ENCODE data around the gene WDR7.

The WDR7 gene

DNA sequence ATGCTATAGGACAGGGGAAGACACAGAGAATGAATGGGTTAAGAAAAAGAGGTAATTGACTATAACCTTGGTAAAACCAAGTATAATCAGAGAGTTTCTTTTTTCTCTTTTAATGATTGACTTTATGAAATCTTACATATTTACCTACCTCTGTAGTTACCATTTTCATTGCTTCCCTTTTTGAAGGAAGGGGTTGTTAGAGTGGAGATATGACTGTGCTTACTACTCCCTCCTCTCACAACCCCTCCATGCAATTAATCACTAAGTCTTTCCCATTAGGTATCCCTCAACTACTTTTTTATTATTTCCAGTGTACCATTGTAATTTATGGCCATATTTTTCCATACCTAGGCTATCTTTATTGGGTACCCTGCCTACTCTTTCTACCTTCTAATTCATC lies 71.4 kb downstream of the WDR7 start:
- no peak for DNase-seq (ENCODE audit: low read depth)

DNA sequence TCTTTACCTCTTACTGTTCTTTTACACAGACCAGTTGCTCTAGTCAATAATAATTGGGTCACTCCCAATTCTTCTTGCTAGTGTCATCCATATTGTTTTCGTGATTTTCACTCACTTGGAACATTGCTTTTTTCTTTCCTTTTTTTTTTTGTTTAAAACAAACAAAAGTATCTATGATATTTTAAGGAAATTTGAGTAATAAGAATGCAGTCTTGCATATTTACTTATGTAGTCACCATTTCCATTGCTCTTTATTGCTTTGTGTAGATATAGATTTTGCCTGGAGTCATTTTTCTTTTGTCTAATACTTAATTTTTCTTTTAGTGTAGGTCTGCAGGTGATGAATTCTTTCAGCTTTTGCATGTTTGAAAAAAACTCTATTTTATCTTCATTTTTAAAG lies 71.9 kb downstream of the WDR7 start:
- no peak for DNase-seq (ENCODE audit: low read depth)

DNA sequence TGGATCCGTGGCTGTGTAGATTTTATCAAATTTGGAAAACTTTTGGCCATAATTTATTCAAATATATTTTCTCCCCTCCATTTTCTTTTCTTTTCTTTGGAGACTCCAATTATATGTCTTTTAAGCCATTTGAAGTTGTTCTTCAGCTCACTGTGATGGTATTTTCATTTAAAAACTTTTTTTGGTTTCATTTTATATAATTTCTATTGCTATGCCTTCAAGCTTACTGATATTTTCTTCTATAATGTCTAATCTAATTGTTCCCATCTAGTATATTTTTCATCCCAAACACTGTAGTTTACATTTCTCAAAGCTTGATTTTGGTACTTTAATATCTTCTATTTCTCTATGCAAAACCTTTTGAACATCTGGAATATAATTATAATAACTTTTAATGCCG lies 72.5 kb downstream of the WDR7 start:
- DNase-seq (ENCODE audit: low read depth): no peak

DNA sequence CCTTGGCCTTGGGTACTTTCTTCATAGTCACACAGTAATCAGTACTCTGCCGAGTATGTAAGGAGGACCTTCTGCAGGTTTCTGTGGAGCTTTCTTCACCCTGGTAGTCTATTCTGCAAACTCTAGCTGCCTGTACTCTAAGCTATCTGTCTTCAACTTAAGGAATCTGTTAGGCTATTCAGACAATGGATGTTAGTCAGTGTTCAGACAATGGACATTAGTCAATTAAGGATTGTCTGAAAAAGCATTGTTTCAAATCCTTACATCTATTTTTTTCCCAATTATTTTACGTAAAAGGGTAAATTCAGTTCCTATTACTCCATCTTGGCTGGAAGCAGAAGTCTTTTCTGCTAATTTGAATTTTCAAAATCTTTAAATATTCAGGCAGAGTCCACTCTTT lies 75.7 kb downstream of the WDR7 start:
- DNase-seq (ENCODE audit: low read depth): no peak

DNA sequence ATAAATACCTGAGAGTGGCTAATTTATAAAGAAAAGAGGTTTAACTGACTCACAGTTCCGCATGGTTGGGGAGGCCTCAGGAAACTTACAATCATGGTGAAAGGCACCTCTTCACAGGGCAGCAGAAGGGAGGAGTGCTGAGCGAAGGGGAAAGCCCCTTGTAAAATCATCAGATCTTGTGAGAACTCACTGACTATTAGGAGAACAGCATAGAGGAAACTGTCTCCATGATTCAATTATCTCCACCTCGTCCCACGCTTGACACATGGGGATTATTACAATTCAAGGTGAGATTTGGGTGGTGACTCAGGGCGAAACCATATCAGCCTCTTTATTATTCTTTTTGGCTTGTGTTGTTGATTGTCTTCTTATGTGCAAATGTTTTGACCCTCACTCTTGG lies 76.2 kb downstream of the WDR7 start:
- DNase-seq (ENCODE audit: low read depth): no peak

DNA sequence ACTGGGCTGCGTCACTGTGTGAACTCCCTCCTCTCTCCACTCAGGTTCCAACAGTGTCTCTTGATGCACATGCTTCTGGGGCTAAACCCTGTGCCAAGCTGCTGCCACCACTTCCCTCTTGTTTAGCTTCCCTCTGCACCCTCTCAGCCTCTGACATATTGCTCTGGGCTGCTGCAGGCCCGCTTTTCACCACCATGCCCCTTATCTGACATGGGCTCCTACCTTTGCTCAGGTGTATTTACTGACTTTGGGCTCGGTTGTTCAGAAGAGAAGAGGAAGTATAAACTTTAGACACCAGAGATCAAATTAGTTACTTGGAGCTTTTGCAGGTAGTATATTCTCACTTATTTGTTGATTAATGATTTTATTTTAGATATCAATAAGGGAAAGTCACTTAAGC lies 77.6 kb downstream of the WDR7 start:
- DNase-seq (ENCODE audit: low read depth): no peak

DNA sequence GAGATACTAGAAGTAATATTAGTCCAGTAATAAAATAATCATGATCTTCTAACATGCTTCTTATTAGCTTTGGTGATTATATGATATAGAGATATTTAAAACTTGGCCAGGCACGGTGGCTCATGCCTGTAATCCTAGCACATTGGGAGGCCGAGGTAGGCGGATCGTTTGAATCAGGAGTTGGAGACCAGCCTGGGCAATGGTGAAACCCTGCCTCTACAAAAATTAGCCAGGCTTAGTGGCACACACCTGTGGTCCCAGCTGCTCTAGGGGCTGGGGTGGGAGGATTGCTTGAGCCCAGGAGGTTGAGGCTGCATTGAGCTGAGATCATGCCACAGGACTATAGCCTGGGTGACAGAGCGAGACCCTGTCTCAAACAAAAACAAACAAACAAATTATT lies 87.0 kb downstream of the WDR7 start:
- no peak for DNase-seq (ENCODE audit: low read depth)

DNA sequence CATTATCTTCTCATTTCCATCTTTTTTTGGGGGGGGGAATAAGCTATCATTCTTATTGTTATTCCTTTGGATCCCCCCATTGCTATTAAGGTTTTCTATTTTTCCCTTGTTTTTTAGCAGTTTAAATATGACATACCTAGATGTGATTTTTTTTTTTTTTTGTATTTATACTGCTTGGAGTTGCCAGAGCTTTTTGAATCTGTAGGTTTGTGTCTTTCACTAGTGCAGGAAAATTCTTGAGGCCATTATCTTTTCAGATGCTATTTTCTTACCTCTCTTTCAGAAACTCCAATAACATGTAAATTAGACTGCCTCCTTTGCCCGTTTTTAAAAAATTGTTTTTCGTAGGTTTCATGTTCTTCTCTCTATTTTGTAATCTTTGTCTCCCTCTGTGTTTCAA lies 88.6 kb downstream of the WDR7 start:
- DNase-seq (ENCODE audit: low read depth): no peak

DNA sequence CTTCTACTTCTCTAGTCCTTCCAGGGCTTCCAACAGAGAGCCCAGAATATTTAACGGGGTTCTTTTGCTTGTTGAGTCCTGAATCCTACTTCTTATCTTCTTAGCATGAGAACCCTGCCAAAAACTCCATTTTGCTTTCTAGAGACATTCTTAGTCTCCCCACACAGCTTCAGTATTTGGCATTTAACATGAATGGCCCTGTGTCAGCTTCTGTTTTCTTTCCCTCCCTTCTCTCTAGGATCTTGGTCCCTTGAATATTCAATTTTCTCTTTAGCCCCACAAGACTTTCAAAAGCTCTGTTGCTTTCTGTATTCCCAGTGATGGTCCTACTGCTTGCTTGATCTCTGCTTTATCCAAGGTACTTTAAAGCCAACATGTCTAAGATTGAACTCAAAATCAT lies 89.5 kb downstream of the WDR7 start:
- no peak for DNase-seq (ENCODE audit: low read depth)

DNA sequence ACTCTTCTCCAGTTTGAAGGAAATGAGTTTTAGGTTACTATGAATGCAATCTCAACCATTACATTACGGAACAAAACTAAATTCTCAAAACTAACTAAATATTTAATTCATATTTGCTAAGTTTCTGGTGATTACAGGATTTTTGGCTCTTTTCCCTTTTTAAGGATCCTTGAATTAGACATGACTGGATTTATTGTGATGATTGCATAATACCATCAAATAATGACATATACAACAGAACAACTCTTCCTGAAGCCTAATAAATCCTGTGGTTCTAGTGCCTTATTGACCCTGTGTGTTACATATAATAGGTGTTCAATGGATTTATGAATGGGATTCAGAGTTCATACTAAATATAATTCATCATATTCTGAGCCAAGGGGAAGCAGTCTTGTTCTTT lies 90.5 kb downstream of the WDR7 start:
- no peak for DNase-seq (ENCODE audit: low read depth)

DNA sequence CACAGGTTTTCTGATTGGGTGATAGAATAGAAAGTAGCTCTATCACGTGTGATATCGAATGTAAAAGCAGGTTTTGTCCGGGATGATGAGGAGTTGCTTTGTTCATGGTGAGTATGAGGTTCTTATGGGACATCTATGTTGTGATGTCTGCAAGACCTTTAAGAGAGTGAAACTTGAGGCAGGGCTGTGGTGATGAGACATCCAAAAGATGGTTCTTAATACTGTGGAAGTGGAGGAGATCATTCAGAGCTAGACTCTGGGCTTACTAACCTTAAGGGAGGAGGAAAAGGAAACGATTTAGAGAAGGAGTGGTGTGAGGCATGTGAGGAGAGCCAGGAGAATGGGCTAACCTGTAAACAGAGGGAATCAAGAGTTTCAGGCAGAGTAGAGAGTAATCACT lies 92.0 kb downstream of the WDR7 start:
- no peak for DNase-seq (ENCODE audit: low read depth)

DNA sequence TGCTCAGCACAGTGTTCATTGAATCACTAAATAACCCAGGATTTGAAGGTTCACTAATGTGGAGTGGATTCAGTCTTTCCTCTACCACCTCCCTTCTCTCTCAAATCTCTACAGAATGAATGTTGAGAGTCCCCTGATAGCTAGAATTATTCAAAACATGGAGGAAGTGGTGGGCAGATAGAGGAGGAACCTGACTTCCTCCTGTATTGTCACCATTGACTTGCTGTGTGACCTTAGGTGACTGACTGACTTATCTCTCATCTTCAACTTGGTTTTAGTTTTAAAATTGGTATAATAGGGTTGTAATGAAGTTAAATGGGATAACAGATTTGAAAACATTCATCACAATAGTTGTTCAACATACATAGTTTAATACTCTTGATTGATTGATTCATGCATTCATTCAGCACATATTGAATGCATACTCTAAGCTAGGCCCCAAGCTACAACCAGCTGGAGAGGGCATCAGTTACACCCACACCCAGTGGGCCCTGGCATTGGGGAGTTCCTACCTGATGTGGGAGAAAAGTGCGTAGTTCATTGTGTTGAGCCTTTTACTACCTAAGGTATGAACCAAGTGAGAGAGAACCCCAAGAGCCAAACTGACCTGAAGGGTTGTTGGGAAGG lies 96.0 kb downstream of the WDR7 start:
- DNase-seq (ENCODE audit: low read depth): no peak

DNA sequence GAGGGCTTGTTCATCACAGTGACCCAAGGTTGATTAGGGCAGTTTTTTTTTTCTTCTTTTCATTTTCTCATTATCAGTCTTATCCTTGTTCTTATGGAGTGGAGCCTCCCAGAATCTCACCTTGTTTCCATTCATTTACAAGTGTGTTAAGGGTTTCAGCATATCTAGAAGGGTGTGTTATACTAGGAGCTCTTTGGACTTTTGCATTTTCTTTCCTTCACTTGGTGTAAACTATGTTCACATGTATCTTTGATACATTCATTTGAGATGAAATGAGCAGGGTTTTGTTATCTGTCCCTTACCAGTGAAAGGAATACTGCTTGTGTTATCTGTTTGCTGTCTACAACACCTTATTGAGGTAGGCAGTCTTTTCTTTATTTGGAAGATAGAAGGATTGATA lies 96.7 kb downstream of the WDR7 start:
- DNase-seq (ENCODE audit: low read depth): no peak

DNA sequence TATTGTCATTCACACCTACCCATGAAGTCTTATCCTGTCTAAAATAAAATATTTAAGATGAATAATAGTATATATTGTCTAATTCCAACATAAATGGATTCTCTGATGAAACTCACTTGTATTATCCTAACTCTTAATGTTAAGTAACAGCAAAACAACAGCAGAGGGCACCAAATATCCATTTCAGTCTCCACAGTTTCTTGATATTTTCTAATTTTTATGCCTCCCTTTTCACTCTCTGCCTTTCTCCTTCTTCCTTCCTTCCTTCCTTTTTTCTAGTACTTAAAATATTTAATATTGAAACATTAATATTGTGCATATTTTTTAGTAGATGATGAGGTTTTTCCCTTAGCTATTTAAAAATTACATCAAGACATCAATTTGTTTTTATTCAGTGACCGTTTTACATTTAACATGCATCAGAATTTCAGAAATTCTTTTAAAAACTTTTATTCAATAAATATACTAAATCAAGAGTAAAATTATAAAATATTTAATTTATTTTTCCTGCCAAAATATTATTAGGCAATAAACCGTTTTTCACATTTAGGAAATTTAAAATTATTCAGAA lies 97.6 kb downstream of the WDR7 start:
- no peak for DNase-seq (ENCODE audit: low read depth)

DNA sequence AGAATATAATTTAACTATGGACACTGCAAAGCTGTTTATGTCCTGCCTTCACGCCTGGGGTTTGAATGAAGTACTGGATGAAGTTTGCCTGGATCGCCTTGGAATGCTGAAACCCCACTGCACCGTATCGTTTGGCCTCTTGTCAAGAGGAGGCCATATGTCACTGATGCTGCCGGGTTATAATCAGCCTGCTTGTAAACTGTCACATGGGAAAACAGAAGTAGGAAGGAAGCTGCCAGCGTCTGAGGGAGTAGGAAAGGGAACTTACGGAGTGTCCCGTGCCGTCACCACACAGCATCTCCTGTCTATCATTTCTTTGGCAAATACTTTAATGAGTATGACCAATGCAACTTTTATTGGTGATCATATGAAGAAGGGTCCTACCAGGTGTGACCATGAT lies 105.8 kb downstream of the WDR7 start:
- no peak for DNase-seq (ENCODE audit: low read depth)

DNA sequence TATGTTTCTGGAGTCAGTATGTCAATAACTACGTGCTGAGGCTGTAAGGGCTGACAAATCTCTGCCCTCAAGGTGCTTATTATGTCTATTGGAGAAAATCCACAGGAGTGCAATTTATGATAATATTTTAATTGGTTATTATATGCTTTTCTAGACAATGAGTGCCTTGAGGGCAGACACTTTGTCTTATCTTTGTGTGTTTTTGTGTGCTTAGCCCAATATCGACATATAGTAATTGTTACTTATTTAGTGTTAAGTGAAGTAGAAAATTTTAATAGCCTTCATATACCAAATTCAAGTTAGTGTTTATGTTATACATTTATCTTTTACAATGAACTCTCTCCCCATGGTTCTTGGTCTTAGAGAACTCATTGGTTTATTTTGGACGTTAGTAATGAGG lies 118.9 kb downstream of the WDR7 start:
- no peak for DNase-seq (ENCODE audit: low read depth)

DNA sequence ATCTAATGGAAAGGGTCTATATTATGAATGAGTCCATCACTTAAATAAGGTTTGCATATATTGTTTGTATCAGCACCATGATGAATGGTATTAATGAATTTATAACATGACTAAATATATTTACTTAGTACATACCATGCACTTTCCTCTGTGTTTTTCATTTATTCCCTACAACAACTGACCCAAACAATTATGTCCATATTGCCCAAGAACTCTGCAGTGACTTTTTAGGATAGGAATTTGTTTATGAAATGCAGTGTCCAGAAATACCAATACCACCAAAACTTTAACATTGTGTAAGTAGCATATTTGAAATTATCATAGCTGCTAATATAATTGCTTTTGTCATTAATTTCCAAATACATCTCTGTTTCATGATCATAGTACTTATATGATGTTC lies 119.7 kb downstream of the WDR7 start:
- DNase-seq (ENCODE audit: low read depth): peak; percentile 34

DNA sequence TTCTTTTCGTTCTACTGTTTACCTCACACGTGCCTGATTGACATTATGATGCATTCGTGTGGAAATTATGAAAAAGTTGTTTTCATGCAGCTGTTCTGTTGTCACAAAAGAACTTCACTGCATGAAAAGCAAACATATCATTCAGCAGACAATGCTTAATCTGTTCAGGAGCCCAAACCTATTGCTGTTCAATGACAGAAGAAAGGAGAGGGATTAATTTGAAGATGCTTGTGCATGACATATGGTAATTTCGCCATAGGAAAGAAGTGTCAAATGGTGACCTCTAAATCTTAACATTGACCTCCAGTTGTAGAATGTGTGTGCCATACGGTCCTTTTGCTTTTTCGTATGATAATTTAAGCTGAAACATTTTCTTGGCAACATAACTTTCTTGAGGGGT lies 124.5 kb downstream of the WDR7 start:
- DNase-seq (ENCODE audit: low read depth): no peak

DNA sequence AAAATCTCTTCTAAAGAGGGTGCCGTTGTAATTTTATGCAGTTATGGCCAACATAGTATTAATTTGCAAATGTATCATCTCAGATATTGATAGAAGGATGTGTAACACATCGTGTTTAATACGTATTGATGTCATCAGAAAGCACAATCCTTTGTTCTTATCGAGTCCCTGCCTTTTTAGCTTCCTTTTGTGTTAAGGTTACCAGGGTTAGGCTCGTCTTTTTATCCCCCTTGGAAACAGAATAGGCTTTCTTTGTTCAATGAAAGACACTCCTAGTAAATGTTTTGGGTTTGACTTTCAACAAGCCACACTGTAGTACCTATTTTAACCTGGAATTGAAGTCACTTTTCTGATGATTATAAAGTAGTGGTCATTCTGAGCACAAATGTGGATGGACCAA lies 136.2 kb downstream of the WDR7 start:
- no peak for DNase-seq (ENCODE audit: low read depth)

DNA sequence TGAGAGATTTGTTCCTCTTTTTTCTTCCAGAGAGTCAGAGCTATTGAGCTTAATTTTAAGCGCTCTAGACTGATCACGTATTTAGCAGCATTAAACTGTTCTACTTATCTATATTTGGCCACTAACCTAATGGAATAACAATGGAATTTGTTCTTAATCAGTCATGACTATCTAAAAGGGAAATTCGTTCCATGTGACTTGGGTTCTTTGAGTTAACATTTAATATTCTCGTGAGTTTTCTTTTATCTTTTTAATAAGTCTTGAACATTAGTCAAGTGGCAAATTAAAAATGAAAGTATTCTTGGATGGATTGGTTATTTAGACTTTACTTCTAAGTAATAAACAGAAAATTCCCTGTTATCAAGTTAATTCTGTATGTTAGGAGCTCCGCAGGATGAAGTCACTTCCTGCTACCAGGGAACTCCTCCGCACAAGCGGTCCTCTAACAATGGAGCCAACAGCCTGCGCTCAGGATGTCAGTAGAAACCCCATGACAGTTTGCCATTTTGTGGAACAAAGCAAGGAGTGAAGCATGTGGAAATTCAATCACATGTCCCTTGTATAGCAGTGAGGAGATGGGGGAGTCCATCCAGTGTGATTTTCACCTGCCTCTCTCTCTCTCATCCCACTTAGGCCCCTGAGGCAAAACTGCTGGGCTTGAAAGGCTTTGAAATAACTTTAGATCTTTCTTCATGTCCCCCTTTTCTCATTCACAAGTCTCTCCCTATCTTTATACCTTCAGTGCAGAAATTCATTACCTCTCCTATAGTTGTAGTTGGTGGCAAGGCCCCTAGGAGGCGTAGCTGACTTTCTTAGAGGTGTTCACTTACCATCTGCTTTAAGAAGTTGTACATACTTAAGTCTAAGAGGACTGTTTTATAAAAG lies 138.1 kb downstream of the WDR7 start:
- no peak for DNase-seq (ENCODE audit: low read depth)

DNA sequence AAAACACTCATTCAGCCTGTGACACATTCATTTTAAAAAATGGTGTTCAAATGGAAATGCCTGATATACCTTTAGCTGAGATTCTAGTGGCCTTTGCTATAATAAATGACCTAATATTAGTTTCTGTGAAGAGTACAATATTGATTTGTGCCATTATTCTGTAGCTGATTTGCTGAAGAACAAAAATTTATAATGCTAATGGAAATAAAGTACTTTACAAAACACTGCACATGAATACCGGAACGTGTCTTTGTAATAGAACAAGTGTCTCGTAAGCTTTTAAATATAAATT lies 138.7 kb downstream of the WDR7 start:
- no peak for DNase-seq (ENCODE audit: low read depth)

DNA sequence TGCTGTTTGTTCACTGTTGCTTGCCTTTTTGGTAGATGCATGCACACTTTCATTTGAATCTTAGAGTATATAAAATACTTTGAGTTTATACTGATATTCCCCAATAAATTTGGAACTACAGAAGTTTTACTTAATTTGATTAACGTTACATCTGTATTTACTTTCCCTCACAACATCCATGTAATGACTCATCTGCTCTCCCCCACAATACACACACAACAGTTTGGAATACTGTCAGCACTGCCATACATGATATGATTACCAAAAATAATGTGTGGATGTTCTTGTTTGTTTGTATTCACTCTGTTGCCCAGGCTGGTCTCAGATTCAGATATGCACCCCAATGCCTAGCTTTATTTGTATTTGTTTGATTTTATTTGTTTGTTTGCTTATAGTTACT lies 144.2 kb downstream of the WDR7 start:
- no peak for DNase-seq (ENCODE audit: low read depth)

DNA sequence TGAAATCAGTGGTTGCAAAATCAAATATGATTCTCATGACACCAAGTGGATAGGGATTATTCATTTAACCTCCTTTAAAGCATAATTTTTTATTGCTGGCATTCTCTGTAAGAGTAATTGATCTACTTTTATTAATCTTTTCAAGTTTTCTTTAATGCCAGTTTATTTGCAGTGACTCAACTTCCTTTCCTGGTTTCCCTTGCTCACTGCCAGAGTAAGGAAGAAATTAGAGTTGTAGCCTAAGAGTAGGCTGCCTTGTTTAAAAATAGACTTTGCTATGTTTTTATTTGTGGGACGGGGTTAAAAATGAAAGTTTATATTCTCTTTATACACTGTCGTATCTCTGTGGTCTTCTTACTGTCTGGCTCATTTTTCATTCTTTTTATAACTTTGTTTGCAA lies 148.6 kb downstream of the WDR7 start:
- no peak for DNase-seq (ENCODE audit: low read depth)

DNA sequence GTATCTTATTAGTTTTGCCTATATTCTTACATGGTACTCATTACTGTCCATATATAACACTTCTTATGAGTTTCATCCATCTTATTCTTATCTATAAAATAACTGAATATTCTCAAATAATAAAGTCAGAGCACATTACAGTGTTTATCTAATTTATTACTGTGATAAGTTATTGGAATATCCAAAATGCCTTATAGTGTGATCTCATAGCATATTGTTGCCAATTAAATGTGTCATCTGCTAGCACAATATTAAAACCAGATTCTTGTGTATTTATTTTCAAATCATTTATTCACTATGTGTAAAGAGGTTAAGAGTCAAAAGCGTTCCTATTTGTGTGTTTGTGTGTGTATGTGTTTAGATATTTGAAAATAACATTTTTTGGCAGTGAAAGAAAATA lies 151.9 kb downstream of the WDR7 start:
- no peak for DNase-seq (ENCODE audit: low read depth)
